ENCODE results near the gene SLC47A2.
"Not testable (repeated sequence)": the region's sequence is repeated elsewhere in the genome, so short reads cannot be mapped to it uniquely, and the experiment has no call there.

SLC47A2 gene

DNA sequence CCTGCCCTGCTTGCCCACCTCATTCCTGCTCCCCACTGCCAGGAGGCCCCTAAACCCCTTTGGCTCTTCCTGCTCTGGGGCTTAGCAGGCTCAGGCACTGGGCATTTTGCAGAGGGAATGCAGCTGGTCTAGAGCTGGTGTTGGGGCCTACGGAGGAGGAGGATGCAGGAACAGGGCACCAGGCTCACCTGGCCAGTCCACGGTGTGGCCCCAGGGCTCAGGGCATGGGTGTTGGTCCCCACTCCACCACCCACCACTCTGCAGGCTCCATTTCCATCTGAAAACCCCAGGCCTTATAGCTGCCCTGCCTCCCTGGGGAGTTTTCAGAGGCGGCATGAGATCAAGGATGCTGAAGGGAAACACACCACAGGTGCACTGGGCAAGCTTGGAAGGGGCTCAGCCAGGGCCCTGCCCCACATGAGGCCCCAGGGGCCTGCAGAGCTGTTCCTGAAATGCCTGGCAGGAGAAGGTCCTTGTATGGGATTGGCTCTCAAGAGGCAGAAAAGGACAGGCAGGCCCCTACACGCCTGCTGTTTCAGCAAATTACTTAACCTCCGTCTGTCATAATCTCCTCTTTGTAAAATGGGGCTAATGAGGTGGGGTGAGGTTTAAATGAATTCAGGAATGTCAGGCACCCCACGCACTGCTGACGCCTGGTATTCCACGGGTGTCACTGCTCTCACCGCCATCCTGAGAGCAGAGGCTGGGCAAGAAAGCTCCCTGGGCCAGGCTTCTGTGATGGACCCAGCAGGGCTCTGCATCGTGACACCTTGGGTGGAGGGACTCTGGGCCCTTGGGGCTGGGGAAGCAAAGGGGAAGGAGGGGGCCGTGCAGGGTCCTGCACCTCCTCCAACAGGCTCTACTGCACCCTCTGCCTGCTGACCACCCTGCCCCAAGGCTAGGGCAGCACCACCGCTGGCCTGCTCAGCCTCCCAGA is 9.3 kb downstream of the SLC47A2 start:
- no peak for DNase-seq

DNA sequence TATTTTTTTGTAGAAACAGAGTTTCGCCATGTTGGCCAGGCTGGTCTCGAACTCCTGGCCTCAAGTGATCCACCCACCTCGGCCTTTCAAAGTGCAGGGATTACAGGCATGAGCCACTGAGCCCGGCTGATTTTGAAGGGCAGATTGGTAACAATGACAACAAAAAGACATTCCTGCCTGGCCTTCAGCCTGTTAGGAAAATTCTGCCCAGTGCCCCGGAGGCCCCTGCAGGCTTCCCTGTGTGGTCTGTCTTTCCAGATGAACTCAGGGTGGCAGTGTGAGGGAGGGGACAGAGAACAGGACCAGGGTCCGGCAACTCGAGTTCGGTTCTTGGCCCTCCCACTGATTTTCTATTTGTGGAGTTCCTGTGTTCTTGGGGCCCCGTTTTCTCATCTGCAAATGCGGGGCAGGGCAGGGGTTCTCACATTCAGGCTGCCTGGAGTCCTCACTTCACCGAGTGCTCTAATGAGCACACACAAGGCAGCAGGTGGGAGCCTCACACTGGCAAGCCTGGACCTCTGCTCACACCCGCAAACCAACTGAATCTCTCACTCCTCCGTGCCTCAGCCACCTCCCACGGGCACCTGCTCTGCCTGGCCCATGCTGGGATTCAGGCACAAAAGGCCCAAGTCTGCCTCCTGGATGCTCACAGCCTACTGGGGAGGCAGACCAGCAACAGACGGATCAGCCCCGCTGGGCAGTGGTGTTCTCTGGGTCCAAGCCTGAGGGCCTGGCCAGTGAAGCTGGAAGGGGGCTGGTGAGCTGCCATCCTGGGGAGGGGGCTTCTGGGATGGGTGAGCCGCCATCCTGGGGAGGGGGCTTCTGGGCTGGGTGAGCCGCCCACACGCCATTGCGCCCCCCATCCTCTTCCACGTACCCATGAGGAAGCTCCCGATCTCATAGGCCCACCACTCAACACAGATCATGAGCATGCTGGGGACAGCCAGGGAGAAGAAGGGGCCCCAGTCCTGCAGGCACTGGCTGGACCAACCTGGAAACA is 10.3 kb downstream of the SLC47A2 start:
- DNase-seq, result no peak

DNA sequence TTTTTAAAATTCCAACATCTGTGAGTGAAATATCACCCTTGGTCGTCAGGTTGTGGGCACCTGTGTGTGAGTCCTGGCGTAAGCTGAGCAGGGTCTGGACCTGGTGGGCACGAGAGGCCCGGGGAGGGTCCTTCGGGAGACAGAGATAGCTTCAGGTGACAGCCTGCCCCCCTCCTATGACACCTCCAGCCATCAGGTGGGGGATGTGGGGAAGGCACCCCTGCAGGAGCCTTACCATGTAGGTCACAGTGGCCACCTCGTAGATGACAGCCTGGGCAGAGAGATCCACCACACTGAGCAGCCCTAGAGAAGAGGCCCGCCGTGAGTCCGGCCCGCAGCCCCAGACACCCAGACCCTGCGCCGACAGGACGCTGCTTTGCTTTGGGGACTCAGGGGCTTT is 11.2 kb downstream of the SLC47A2 start:
- DNase-seq, result no peak

DNA sequence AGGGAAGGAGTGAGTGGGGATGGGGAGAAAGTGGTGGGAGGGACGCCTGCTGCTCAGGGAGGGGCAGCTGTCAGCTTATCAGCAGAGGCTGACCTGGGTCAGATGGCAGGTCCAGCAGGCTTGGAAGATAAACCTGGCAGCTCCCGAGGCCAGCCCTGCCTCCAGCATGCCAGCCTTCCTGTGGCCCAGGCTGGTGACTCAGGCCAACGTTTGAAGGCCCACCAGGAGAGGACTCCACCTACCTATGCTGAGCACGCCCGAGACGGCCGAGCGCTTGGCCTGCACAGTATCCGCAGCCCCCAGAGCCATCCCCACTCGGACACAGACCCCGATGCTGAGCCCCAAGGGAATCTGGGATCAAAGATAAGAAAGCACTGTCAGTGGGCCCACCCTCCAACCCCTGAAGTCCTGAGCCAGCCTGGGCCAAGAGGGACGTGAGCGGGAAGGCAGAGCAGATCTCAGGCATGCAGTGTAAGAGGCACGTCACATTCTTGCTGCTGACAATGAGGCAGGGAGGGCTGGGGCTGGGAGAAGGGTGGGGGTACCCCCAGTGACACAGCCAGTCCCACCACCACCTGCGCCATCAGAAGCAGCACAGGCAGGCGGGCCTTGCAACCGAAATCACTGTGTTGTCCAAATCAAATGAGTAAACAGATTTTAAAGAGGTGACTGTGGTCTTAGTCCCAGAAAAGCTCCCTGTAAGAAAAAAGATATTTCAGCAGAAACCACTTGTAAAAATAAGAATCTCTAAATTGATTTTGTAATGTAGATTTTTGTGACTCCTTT is 12.4 kb downstream of the SLC47A2 start:
- DNase-seq, result no peak

DNA sequence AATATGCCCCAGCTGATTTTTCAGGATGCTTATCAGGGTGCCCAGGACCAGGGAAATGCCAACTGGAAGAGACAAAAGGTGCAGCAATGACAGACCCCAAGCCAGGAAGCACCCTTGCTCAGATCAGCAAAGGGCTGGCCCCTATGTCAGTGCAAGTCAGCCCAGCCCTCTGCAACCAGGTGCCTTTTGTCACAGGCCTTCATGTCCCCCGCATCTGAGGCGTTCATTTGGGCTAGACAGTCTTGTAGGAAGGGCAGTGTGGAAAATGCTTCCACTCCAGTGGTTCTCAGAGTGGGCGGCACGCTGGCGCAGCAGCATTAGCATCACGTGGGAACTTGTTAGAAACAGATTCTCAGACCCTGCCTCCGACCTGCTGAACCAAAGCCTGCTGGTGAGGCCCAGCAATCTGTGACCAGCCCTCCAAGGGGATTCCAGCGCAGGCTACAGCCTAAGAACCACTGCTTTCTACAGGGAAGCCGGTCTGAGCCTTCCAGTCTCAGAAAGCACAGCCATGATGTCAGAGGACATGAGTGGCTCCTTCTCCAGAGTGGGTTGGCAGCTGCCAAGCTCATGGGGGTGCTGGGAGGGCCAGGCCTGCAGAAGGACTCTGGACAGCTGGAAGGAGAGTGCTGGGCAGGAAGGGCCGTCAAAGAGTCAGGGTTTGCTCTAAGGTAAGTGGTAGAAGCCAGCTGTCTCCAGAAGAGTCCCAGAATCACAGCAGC is 13.1 kb downstream of the SLC47A2 start:
- DNase-seq, result no peak

DNA sequence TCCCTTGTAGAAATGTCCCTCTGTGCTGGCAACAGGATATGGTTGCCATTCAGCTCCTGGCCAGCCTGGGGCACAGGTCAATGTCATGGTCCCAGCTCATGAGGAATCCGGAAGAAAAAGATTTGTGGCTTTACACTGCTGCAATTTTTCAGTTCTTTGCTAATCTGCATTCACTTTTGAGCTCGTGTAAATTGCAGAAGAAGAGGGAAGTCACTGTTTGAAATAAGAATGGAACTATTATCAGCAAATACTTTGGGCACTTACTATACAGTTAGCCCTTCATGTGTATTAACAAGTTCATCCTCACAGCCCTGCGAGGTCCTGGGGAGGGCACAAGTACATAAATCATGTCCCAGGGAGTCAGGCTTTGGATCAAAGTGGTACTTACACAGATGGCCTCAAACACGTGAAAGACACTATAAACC is 14.2 kb downstream of the SLC47A2 start:
- no peak for DNase-seq

DNA sequence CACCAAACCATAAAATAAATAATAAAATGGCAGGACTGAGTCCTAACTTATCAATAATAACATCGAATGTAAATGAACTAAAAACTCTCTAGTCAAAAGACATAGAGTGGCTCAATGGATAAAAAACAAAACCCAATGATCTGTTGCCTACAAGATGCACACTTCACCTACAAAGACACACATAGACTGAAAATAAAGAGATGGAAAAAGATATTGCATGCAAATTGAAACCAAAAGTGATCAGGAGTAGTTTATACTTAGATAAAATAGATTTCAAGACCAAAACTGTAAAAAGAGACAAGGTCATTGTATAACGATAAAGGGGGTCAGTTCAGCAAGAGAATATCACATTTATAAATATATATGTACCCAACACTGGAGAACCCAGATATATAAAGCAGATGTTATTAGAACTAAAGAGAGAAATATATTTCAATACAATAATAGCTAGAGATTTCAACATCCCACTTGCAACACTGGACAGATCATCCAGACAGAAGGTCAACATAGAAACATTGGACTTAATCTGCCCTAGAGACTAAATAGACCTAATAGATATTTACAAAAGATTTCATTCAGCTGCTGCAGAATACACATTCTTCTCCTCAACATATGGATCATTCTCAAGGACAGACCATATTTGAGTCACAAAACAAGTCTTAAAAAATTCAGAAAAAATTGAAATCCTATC is 29.8 kb downstream of the SLC47A2 start:
- no peak for DNase-seq

DNA sequence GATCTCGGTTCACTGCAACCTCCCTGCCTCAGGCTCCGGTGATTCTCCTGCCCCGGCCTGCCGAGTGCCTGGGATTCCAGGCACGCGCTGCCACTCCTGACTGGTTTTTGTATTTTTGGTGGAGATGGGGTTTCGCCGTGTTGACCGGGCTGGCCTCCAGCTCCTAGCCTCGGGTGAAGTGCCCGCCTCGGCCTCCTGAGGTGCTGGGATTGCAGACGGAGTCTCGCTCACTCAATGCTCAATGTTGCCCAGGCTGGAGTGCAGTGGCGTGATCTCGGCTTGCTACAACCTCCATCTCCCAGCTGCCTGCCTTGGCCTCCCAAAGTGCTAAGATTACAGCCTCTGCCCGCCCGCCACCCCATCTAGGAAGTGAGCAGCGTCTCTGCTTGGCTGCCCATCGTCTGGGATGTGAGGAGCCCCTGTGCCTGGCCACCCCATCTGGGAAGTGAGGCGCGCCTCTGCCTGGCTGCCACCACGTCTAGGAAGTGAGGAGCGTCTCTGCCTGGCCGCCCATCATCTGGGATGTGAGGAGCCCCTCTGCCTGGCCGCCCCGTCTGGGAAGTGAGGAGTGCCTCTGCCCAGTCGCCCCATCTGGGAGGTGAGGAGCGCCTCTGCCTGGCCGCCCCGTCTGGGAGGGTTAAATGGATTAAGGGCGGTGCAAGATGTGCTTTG is 31.3 kb downstream of the SLC47A2 start:
- not testable (repeated sequence) for DNase-seq

DNA sequence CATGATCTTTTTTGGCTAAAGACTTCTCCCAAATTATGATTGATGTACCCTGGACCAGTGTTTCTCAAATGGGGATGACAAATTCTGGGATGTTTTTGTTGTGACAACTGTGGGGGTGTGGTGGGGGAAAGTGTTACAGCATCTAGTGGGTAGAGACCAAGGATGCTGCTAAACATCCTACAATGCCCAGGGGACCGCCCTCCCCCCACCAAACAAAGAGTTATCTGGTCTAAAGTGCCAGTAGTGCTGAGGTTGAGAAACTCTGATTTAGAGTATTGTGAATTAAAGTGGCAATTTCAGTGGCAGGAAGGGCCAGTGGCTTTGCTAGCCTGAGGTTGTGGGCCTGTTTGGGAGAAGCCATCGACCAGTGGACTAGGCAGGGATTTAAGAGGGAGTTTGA is 33.3 kb downstream of the SLC47A2 start:
- no peak for DNase-seq

DNA sequence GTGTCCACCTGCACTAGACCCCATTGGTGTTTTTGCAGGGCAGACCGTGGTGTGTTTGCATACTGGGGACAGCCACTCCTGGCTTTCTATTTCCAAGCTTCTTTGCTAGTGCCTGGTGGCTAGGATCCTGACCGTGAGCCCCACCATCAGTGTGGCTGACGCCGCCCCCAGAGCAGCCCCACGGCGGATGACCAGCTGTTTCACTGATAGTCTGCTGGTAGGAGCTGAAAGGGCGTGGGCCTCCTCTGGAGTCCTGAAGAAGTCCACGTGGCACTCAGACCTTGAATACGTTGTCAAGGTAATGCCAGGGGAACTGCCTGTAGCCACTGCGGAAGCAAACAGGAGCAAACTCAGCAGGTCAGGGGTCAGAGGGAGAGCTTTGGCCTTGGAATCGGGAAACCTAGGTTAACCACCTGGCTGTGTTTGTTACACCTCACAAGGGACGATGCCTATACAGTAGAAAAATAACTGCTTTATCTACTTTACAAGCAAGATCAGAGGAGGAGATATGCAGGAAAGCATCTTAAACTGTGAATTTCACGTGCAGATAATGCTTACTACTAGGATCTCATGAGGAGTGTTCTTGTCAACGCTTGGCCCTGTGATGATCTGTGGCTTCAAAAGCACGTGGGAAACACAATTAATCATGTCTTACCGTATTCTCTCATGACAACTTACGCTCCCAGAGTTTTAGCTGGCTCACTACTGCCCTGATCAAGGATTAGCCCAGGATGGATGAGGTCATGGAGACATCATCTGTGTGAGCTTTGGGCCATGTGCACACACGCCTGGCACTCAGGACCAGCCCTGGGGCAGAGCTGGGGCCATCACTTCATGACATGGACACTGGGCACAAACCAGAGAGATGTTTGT is 37.6 kb downstream of the SLC47A2 start:
- no peak for DNase-seq

DNA sequence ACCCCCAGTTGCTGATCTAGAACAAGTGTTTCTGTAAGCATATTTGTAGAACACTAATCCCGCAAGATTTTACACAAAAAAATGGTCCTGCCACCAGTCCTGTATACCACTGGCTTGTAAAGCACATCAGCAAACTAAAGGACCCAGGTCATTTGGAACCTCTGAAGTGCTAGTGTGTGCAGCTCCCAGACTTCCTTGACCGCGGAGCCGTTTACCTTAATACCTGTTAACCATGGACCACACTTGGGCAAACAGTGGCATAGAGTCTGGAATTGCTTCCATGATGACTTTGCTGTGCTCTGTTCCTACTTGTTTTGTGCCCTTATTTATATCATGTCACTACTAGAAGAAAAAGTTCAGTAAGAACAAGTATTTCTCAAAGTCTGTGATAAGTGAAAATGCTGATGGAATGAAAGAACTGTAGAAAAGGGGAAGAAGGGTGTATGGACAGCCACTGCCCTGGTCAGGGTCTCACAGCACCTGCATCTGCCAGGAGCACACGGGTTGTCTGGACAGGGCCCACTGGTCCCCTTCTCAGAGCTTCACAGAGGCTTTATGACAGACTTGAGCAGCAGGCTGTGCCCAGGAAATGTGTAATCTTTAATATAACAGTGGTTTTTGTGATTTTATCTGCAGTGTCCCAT is 38.5 kb downstream of the SLC47A2 start:
- no peak for DNase-seq

DNA sequence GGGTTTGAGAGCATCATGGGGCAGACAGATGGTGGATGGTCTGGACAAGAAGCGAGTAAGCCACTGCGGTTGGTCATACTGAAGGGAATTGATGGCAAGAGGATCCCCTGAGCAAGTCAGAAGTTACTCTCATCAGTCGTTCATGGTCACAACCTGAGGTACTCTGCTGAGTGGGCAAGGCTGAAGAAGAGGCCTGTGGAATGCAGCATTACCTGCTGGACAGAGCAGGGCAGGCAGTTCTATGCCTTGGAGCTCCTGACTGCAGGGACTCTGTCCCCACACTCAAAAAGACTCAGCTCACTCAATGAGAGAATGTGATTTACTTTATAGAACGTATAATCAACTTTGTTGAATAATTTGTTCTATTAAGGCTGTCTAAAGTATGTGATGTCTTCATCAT is 39.5 kb downstream of the SLC47A2 start:
- no peak for DNase-seq

DNA sequence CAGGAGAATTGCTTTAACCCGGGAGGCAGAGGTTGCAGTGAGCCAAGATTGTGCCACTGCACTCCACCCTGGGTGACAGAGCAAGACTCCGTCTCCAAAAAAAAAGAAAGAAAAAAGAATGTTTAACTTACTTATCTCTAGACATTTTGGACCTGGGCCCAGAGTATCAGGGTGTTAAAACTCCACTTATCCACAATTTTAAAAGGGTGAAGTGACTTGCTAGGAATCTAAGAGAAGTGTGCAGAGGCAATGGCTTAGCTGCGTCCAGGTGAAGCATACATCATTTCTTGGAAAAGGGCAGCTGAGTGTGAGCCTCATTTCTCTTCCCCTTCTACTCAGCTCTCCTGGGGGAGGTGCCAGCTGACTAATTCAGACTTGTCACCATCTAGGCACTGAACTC is 42.8 kb downstream of the SLC47A2 start:
- DNase-seq, result no peak

DNA sequence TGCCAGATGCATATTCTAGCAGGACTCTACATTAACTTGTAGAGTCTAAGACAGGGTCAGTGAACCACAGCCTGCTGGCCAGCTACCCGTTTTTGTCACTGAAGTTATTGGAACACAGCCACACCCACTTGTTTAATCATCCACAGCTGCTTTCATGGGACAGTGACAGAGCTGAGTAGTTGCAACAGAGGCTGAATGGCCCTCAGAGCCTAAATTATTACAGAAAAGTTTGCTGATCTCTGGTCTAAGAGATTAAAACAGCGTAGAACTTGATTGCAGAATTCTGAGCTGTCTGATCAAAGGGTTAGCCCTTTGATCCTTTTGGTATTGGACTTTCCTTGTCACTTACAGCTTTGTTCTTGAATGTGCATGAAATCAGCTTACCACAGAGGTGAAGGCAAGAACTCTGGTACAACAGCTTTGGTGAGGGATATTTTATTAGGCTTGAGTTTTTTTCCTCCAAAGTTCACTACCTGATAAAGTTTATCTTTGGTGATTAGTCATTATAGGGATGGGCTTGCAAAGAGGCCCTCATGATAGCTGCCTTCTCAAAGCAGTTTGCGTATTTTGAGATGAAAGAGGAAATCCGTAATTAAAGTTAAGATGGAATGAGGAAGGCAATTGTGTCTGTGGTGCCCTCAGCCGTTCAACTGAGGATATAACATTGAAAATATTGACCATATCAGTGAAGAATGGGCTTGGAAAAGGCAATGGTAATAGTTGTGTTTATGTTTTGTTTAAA is 44.2 kb downstream of the SLC47A2 start:
- no peak for DNase-seq

DNA sequence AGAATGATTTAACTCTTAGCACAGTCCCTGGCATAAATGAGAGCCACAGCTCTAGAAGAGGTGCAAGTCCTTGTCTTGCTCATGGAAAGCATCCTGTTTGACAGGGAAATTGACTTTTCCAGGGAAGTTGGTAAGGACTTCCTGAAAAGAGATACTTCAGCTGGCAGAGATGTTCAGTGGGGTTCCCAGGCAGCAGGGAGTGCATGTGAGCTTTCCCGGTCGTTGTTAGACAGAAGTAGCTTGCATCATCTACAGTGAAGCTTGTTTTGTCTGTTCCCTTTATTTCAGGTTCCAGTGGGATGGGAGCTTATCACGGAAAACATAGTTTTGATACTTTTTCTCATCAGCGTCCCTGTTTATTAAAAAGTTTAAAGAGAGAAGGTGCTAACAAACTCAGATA is 45.0 kb downstream of the SLC47A2 start:
- DNase-seq, result no peak

DNA sequence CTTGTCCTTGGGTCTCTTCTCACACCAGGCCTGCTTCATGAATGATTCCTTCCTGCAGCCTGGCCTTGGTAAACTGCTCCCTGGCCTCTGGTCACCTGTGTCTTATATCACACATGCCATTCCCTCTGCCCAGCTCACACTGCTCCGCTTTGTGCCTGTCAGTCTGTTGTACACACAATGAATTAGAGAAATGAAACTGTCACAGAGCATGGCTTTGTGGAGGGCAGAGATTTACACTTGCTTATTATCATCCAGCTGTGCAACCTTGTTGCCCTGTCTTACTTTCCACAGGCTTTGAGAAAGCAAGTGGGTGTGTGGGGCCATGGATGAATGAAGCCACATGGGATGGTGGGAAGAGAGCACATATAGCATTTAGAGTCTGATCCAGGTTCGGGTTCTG is 45.5 kb downstream of the SLC47A2 start:
- no peak for DNase-seq

DNA sequence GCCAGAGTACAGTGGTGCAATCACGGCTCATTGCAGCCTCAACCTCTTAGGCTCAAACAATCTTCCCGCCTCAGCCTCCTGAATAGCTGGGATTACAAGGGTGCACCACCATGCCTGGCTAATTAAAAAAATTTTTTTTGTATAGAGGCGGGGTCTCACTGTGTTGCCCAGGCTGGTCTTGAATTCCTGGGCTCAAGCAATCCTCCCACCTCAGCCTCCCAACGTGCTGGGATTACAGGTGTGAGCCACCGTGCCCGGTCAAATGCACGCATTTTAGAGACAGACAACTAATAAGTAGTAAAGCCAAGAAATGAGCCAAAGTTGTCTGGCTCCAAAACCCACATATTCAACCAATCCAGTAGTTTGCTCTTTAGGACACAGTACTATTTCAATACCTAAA is 46.7 kb downstream of the SLC47A2 start:
- DNase-seq, result not testable (repeated sequence)

DNA sequence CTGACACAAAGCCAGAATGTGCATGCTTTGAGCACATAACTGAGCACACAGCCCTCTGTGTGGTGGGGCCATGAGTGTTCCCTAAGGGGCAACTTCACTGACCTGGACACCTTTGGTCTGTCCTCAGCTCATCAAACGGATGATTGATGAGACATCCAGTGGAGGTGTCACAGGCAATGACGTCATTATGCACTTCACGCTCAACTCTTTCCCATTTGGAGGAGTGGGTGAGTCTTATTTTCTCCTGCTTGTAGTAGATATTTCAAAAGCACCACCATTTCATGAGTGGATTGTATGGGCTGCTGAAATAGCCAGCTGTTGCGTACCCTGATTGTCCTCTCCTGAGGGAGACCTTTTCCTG is 51.6 kb downstream of the SLC47A2 start:
- no peak for DNase-seq

Data from activated CD4-positive, alpha-beta T cell treated with anti-CD3 and anti-CD28 coated beads, Interleukin-2, Interleukin-6, amounts not matched to agents 100 ng/mL and 50 ng/mL, durations not matched to agents 16 hours and 8 hours (primary cell).